HG02884 (cell line): ENCODE results near the gene PPP2R5E.
"Not testable (repeated sequence)": the region's sequence is repeated elsewhere in the genome, so short reads cannot be mapped to it uniquely, and the experiment has no call there.

Source experiments
- ATAC-seq: cut with Tn5 transposase; IDR thresholded peaks from one replicate; pipeline ENCODE4 v1.9.1; 2021; ENCODE audit warnings: mild to moderate bottlenecking, moderate library complexity; ENCODE audit not compliant: unreplicated experiment

The PPP2R5E gene

DNA sequence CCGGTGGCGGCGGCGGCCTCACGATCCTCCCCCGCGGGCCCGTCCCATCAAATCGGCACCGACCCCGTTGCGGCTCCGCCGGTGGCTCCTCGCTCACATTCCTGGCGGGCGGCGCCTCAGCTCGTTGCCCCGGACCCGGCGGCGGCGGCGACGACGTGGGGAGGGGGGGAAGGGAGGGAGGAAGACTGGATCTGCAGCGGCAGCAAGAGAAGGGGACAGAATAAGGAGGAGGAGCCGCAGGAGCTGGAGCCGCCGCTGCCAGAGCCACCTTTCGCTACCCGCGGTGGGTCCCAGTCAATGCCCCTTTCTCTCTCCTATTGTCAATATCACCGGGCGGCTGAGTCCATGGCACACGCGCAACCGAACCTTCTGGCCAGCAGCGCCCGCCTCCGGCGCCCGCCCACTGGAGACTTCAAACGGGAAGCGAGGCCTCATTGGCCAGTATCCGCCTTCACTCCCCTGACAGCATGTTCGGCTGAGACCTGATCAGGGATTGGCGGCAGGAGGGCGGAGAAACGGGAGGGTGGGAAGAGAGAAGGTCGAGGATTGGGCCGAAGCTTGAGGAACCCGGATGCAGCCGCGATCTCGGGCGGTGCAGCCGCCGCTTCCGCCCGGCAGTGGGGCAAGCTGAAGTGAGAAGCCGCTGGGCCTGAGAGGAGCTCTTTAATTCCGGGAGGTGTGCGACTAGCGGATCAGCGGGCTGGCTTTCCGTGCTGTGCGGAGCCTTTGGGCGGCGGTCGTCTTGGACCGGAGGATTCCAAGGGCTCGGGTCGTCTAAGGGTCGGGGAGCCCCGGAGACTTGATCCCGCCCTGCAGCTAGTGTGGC is at the start of gene PPP2R5E:
PPP2R5E (minus strand) TSS at position 378 of the 826 bp plus-strand sequence. CDS start 3,692 bp downstream, outside the sequence.
- ATAC-seq: peak; percentile 93

DNA sequence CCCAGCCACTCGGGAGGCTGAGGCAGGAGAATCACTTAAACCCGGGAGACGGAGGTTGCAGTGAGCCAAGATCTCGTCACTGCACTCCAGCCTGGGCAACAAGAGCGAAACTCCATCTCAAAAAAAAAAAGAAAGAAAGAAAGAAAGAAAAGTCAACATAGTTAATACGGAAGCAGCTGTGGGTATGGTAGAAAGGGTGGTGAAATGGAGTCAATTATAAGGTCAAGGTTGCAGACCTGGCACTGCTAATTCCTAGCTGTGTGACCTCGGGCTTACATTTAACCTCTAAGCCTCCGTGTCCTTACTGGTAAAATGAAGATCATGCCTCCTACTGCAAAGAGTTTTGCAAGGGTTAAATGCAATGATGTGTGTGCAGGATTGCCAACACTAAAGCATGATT is 39.9 kb upstream of the PPP2R5E start:
- ATAC-seq: not testable (repeated sequence)

DNA sequence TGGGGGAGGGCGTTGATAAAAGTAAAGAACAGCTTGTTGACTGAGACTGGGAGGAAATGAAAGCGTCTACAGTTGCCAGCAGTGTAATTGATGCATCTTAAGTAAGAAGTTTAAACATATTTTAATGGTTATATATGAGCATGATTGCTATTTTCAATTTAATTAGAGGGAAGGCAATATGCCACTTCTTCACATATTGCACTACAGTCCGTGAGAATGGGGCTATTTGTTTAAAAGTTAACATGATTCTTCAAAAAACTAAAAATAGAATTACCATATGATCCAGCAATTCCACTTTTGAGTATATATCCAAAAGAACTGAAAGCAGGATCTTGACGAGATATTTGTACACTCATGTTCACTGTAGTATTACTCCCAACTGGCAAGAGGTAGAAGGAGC is 38.3 kb upstream of the PPP2R5E start:
- no peak for ATAC-seq

DNA sequence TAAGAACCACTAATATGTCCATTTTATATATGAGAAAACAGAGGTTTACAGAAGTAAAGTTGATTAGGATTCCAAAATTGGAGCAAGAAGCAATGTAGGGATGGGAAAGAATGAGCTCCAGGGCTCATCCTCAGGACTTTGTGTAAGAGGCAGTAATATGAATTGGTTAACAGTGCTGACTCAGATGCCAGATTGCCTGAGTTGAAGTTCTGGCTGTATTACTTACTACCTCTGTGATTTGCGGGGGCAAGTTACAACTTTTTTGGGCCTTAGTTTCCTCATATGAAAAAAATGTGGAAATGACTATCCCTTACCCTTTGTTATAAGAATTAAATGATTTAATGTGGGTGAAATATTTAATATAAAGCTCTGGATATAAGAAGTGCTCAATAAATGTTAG is 35.1 kb upstream of the PPP2R5E start:
- no peak for ATAC-seq

DNA sequence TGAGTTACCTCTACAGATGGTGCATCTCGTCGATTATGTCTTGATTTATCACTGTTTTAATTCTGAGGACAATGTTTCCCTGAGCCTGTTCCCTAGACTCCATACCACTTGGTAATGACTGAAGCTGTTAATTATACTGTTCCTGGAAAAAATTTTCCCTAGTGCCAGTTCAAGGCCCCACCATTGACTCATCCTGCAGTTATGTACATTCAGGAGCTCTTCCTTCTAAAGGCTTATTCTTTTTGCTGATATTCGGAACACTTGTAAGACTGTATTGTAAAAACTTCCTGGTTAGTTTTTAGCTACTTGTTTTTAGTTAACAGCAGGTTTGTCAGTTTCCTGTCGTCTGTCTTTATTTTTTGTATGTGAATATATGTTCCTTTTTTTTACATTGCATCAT is 30.4 kb upstream of the PPP2R5E start:
- ATAC-seq: no peak

DNA sequence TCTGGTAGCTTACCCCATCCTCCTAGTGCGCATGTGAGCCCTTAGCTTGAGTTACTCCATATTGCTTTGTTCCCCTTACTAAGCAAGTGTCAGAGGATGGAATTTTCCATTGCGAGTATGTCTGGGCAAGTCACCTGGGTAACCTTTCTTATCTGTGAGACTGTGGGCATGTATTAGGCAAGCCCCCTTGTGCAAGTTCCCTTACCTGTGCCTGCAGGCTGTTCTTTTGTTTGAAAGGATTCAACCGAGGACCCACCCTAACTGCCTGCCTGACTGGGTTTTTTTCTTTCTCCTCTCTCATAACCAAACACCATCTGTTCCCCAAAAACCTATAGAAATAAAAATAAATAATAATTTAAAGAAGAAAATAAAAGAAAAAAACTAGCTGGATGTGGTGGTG is 22.3 kb upstream of the PPP2R5E start:
- no peak for ATAC-seq

DNA sequence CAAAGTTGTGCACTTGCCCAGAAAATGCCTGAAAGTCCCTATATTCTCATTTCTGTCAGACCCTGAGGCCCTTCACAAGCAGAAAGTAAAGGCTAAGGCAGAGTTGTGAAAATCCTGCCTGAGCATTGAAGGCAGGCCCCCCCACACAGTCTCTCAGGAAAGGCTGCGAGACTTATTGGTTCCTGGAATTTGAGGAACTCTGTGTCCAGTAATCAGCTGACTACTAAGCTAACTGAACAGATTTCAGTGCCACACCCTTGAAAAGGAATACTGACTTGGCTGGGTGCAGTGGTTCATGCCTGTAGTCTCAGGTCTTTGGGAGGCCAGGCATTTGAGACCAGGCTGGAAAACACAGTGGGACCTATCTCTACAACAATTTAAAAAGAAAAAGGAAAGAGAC is 21.1 kb upstream of the PPP2R5E start:
- no peak for ATAC-seq

DNA sequence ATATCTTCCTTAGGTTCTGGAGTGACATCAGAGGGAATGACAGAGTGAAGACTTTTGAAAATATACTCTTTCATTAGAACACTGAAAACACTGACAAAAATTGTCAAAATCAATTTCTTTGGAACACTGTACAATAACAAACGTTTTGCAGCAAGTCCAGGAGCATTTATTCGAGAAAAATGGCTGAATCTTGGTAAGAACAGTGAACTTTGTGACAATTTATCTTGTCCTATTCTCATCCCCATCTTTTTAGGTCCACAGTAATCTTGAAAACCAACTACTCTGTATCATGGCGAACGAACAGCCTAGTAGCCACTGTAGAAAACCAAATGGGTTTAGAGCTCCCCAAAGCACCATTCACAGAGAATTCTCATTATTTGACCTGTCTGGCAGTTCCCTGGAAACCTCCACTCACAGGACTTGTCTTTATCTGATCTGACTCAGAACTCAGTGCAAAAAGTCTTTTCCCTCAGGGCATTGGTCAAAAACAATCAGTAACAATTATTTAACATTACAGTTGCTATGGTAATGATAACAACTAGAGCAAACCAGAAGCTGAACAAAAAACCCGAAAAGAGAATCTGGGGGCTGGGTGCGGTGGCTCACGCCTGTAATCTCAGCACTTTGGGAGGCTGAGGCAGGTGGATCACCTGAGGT is 20.3 kb upstream of the PPP2R5E start:
- no peak for ATAC-seq

DNA sequence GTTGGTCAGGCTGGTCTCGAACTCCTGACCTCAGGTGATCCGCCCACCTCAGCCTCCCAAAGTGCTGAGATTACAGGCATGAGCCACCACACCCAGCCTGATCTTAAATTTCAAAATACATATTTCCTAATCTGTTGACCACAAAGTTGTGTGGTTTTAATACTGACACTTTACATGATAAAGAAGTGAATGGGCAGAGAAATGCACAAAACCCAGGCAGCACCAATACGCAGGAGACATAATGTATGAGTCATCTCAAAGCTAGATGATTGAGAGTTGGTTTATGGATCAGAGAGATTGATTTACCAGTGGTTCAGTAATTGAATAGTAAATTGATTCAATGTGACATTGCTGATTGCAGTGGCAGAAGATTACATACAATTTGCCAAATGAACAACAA is 19.2 kb upstream of the PPP2R5E start:
- no peak for ATAC-seq

DNA sequence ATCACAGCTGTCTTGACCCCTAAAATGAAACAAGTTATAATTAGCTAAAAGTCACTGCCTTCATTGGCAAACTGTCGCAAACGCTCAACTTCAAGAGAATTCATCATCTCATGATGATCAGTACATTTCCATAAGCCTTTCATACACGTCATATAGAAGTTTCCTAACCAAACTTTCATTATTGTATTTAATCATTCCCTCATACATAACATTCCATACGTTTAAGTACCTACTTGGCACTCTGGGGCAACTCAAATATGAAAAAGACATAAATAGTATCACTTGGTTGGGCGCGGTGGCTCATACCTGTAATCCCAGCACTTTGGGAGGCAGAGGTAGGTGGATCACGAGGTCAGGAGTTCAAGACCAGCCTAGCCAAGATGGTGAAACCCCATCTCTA is 12.4 kb upstream of the PPP2R5E start:
- no peak for ATAC-seq

DNA sequence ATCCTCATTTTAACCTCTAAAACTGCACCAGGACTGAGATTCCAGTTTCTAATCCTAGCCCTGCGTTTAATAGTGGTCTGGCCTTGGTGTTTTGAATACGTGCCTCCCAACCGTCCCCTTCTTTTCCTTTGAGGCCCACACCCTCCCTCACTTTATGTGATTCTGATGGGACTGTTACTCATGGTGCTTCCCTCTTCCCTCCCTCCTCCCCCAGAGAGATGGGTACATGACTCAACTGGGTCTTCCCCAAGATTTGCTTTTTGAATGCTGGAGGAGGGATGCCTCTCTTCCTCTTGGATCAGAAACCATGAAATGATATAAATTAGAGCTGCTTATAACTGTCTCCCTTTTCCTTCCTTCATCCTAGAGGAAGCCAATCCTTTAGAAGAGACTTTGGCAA is 8.2 kb upstream of the PPP2R5E start:
- ATAC-seq: no peak

DNA sequence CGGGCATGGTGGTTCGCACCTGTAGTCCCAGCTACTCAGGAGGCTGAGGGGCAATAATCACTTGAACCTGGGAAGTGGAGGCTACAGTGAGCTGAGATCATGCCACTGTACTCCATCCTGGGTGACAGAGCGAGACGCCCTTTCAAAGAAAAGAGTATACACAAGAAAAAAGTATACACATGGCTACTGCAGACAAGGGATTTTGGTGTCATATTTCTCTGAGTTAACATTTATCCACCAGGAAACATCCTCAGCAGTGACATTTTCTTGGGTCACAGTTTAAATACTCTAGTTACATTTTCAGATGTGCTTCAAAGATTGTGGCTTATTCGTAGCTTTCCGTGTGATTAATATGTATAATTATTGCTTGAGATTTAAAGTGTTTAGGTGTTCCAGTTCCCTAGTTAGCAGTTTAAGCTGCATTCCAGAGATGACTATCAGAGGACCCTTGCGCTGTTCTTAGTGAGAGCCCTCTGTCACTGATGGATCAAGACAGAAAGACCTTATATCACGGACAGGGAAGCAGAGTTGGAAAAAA is 4.7 kb upstream of the PPP2R5E start:
- no peak for ATAC-seq

DNA sequence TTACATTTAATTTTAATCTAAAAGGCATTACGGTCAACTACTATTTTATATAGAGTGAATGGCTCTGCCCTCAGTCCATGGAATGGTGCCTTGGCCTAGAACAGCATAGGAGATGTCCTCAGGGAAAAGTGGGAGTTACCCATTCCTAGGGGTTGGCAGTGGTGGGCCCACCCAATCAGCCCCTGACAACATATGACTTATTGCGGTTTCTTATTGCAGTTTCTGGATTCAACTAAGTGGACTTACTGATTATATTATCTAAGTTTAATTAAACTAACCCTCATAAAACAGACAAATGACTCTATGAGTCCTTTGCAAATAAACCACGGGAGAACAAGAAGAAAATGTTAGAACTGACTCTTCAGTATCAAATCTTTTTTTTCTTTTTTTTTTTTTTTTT is 2.3 kb upstream of the PPP2R5E start:
- no peak for ATAC-seq

DNA sequence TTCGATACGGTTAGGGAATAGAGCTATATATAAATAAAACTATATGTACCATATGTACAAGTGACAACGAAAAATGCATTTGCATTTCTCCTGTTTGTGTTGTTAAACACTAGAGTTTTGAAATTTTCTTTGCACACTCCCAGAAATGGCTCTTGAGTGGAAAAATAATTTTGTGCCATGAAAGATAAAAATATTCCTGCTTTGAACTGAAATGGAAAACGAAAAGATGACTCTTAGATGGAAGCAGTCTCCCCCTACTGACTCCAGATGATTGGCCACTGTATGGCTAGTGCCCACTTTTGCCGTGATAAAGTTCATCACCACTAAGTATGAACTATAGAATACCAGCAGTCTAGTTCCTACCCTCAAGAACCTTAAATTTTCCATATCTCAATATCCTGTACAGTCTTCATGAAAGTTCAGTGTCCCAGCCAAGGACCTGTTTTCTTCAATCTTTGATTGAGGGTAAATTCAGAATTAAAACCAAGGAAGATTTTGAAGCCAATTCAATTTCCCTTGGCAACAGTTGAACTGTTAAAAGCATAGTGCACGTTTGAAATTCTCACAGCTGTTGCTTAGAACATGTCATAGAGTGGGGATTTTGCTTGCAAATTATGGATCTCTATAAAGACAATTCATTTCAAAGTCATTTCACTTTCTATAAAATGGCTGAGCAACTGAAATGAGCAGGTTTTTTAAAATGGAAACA is 1.6 kb upstream of the PPP2R5E start:
- ATAC-seq: no peak

DNA sequence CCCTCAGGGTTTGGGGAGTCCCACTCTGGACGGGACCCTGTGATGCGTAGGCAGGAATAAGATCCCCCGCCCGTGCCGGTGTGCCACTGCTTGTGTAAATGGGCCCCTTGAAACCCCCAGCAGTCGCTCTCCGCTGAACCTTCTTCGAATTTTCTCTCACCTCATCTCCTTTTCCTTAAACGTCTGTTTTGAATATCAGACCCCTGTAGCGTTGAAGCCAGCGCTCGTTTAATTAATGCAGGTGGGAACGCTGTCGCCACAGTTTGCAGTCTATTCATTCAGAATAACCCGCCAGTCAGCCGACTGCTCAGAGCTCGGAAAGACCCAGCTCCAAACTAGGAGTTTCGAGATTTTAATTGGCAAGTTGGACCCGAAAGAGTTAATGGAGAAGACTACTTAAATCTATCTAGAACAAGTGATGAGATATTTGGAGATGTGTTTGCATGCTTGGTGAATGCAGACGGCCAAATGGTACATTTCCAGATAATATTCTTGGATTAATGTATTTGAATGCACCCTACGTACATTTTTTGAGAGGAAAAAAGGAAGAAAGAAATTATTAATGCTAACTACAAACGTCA is 739 bp upstream of the PPP2R5E start:
- peak; percentile 36 for ATAC-seq

DNA sequence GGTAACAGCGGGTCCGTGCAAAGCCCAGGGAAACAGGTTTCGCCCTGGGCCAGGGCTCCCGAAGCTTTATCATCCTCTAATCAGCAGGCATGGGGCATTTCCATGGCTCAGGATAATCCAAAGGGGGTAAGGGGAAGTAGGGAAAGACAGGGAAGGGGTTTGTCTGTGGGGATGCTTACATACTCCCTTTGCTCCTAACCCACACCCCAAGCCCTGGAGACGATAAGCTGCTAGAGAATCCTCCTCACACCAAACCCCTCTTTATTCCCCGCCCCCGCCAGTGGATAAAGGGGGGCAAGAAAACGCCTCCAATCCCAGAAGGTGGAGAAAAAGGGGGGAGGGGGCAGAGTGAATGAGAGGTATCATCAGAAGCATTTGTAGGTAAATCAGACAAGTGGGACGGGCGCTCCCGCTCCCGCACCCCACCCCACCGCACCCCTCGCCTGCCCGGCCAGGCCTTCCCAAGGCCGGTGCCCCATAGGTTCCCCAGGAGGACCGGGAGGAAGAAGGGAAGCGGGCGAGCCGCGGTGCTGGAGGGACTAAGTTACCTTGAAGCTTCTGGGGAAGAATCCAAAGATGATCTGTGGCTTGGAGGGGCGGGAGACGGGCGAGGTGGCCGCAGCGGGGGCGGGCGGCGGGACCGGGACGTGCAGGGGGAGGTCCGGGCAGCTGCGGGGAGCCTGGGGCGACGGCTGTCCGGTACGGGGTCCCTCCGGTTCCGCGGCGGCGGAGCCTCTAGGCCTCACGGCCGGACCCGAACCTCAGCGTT is 762 bp downstream of the PPP2R5E start:
- no peak for ATAC-seq

DNA sequence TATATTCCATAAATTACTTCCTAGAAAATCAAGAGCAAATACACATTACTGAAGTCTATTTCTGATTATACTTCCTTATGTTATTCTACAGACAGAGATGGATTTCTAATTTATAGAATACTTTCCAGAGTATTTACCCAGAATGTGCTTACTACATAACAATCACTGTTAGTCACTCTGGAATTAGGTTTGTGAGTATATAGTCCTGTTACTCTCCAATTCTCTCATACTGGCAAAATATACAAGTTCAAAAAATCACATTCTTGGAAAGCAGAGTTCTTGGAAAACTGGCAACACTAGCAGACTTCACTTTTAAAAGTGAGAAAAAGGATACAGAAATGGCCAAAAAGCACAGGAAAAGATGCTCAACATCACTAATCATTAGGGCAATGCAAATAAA is 7.3 kb downstream of the PPP2R5E start:
- ATAC-seq: no peak

DNA sequence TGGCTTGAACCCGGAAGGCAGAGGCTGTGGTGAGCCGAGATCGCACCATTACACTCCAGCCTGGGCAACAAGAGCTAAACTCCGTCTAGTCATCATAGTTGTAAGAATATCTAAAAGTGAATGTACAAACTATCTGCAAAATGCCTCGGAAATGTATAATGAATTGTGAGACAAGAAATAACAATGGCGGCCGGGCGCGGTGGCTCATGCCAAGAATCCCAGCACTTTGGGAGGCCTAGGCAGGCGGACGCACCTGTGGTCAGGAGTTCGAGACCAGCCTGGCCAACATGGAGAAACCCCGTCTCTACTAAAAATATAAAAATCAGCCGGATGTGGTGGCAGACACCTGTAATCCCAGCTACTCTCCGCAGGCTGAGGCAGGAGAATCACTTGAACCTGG is 9.7 kb downstream of the PPP2R5E start:
- ATAC-seq: no peak

DNA sequence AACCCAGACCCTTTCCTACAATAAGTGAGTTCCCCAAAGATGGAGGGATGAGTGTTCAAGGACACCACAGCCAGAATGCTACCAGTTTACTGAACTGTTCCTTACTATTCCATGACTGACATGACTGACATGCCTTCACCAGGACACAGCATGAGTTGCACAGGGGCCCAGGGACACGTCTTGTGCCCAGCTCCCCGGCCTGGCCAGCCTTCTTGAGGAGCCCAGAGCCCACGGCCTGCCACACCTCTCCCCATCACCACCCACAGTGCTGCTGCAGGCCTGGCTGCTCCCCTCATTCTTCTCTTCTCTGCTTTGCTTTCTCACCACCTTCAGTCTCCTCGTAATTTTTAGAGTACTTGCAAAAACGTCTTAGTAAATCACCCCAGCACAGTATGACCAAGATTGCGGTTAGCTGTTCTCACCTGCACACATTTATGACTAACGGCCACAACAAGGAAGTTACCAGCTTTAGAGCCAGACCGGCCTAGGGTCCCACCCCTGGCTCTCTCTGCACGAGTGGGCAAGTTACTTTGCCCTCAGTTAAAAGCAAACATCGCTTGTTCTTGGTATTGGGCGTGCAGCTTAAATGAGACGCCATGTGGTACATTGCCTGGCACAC is 18.5 kb downstream of the PPP2R5E start:
- ATAC-seq: no peak
